ENCODE measurements around the gene PRKRIP1. TPM values are rescaled to one million over a fixed set of nuclear protein-coding genes. Genes with fewer than 3 reads are reported as not detected.

Gene PRKRIP1
- total RNA-seq, 2 experiments from 2014 or later: 47.4 to 48.0 TPM

DNA sequence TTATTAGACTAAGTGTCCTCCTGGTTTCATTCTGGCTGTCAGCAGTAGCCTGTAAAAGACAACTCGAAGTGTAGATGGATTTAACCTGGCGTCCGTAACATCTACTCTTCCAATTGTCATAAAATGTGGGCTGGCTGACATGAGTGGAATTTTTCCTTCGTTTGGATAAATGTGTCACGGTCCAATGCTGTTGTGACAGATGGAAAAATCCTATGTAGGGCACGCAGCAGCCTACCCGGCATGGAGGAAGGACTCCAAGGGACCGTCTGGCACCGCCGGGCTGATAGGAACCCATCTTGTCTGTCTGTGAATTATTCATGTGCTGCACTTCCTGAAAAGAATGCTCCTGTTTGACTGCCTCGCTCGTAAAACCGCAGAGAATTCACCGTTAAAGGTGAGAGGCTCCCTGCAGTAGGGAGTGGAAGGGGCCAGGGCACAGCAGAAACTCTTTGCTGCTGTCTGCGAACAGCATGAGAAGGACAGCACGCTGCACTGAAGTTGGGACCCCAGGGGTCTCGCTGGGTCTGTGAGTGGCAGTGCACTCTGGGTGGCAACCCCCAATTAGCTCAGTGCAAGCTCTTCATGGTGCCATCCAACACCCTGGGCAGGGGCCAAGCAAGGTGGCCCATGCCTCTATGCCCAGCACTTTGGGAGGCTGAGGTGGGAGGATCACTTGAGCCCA lies 35.6 kb downstream of the PRKRIP1 start:
- peaks cover 60% of the 10 kb centered on the region for H3K4me1 Mint-ChIP-seq (ENCODE audit: low read depth)
- intact Hi-C loops (cut with DNase I, micrococcal nuclease): loop anchor here (2.0 to 5.0 kb wide), 4 partner anchors 15 to 36 kb away; partner anchors contain the start of gene PRKRIP1 (in 2 of the 2)
- TF ChIP-seq CTCF (IDR thresholded peaks at IDR 0.05): no peak
- ATAC-seq (ENCODE audit: poor library complexity): peak; percentile 76
- no peaks in the 10 kb centered on the region for H3K27me3 Mint-ChIP-seq
- peak overlapping the region; percentile 94 for H3K4me3 Mint-ChIP-seq
- CTCF ChIA-PET: interaction anchor here (1.2 to 4.0 kb wide), 4 partner anchors 16 to 27 kb away, joined by 3 to 13 read pairs (median 8); no protein-coding TSS in a partner anchor
- Histone ChIP-seq H3K4me1 (ENCODE audit: insufficient read depth, low read length) (peaks cover 85% of the 10 kb centered on the region), H3K36me3 (ENCODE audit: insufficient read depth, low read length) (no peaks in the 10 kb centered on the region), H3K9me3 (ENCODE audit: control insufficient read depth in 1 of 2, insufficient read depth in 1 of 2, low read length in 2 of 2) (no peaks in the 10 kb centered on the region), H3K27me3 (ENCODE audit: control insufficient read depth in 1 of 2, insufficient read depth in 2 of 2, low read length in 2 of 2) (no peaks in the 10 kb centered on the region), H3K27ac (ENCODE audit: low read depth in 1 of 2, low read length in 2 of 2) (peak overlapping the region; percentile 92 to 95), H3K4me3 (ENCODE audit: low read length) (peak overlapping the region; percentile 26)
- DNase-seq: peak; percentile 44 to 92 (median 63)
- H3K36me3 Mint-ChIP-seq (ENCODE audit: low read depth): peaks cover 19% of the 10 kb centered on the region
- POLR2A ChIA-PET: interaction anchor here (1.1 to 6.6 kb wide), 6 partner anchors 13 to 34 kb away, joined by 4 to 61 read pairs (median 6); no protein-coding TSS in a partner anchor
- peak overlapping the region; percentile 100 for H3K27ac Mint-ChIP-seq
- no peaks in the 10 kb centered on the region for H3K9me3 Mint-ChIP-seq

- peaks cover 1% of the 10 kb centered on the region for H3K36me3 ChIP-seq (ENCODE audit: insufficient read depth, low read length)
- intact Hi-C loops (cut with DNase I, micrococcal nuclease): loop anchor here (1.0 to 5.0 kb wide), 5 partner anchors 16 to 36 kb away; partner anchors contain the start of genes PRKRIP1 (in 2 of the 2), ALKBH4 (in 1 of the 2) and LRWD1 (in 1 of the 2)
- H3K27me3 ChIP-seq (ENCODE audit: control insufficient read depth in 1 of 2, insufficient read depth in 2 of 2, low read length in 2 of 2): no peaks in the 10 kb centered on the region
- Mint-ChIP-seq H3K9me3 (no peaks in the 10 kb centered on the region), H3K4me3 (peak overlapping the region; percentile 94), H3K27ac (peak overlapping the region; percentile 100), H3K27me3 (no peaks in the 10 kb centered on the region), H3K36me3 (ENCODE audit: low read depth) (peaks cover 19% of the 10 kb centered on the region), H3K4me1 (ENCODE audit: low read depth) (peaks cover 52% of the 10 kb centered on the region)
- TF ChIP-seq CTCF (IDR thresholded peaks at IDR 0.05): no peak
- CTCF ChIA-PET: interaction anchor here (1.2 to 4.0 kb wide), 4 partner anchors 17 to 28 kb away, joined by 3 to 13 read pairs (median 8); no protein-coding TSS in a partner anchor
- H3K4me3 ChIP-seq (ENCODE audit: low read length): peak overlapping the region; percentile 71
- H3K27ac ChIP-seq (ENCODE audit: low read depth in 1 of 2, low read length in 2 of 2): peak overlapping the region; percentile 92 to 95
- peaks cover 76% of the 10 kb centered on the region for H3K4me1 ChIP-seq (ENCODE audit: insufficient read depth, low read length)
- POLR2A ChIA-PET: interaction anchor here (1.1 to 6.6 kb wide), 6 partner anchors 14 to 34 kb away, joined by 4 to 61 read pairs (median 6); no protein-coding TSS in a partner anchor
- ATAC-seq (ENCODE audit: poor library complexity): peak; percentile 9
- no peaks in the 10 kb centered on the region for H3K9me3 ChIP-seq (ENCODE audit: control insufficient read depth in 1 of 2, insufficient read depth in 1 of 2, low read length in 2 of 2)
- DNase-seq: peak in 3 of 14 experiments; percentile 13 to 31 (median 18)
These were observed 36.5 kb downstream of the PRKRIP1 start for GRCh38 chr7:102432442-102433218.

Measured in CD4-positive, alpha-beta T cell (primary cell).